Measurements from ENCODE around the gene ADD1.
"Not testable (repeated sequence)": the region's sequence is repeated elsewhere in the genome, so short reads cannot be mapped to it uniquely, and the experiment has no call there.

Gene ADD1

GRCh38 chr4:2944586-2945526 lies 101.2 kb downstream of the ADD1 start:
- DNase-seq (ENCODE audit: low read depth) = no peak

- not testable (repeated sequence) for DNase-seq (ENCODE audit: low read depth)
These were observed 102.3 kb downstream of the ADD1 start for GRCh38 chr4:2945619-2946604.

GRCh38 chr4:2946812-2947600 lies 103.4 kb downstream of the ADD1 start:
- DNase-seq (ENCODE audit: low read depth) = no peak

GRCh38 chr4:2947926-2948325 lies 104.3 kb downstream of the ADD1 start:
- DNase-seq (ENCODE audit: low read depth) = no peak

- no peak for DNase-seq (ENCODE audit: low read depth)
These were observed 105.5 kb downstream of the ADD1 start for GRCh38 chr4:2948895-2949781.

GRCh38 chr4:2949782-2950125 lies 106.1 kb downstream of the ADD1 start:
- DNase-seq (ENCODE audit: low read depth) = no peak

GRCh38 chr4:2950221-2950989 lies 106.8 kb downstream of the ADD1 start:
- DNase-seq (ENCODE audit: low read depth) = no peak

GRCh38 chr4:2953496-2953895 lies 109.9 kb downstream of the ADD1 start:
- no peak for DNase-seq (ENCODE audit: low read depth)

GRCh38 chr4:2954358-2955185 lies 110.9 kb downstream of the ADD1 start:
- peak; percentile 64 for DNase-seq (ENCODE audit: low read depth)

- DNase-seq (ENCODE audit: low read depth) = not testable (repeated sequence)
These were observed 111.8 kb downstream of the ADD1 start for GRCh38 chr4:2955186-2956044.

GRCh38 chr4:2958446-2958845 lies 114.8 kb downstream of the ADD1 start:
- no peak for DNase-seq (ENCODE audit: low read depth)

- not testable (repeated sequence) for DNase-seq (ENCODE audit: low read depth)
These were observed 116.8 kb downstream of the ADD1 start for GRCh38 chr4:2960450-2960849.

- no peak for DNase-seq (ENCODE audit: low read depth)
These were observed 117.8 kb downstream of the ADD1 start for GRCh38 chr4:2961421-2961810.

- peak; percentile 49 for DNase-seq (ENCODE audit: low read depth)
These were observed 118.3 kb downstream of the ADD1 start for GRCh38 chr4:2961811-2962441.

- no peak for DNase-seq (ENCODE audit: low read depth)
These were observed 119.0 kb downstream of the ADD1 start for GRCh38 chr4:2962614-2963174.

- peak; percentile 95 for DNase-seq (ENCODE audit: low read depth)
These were observed 119.7 kb downstream of the ADD1 start, which contains the start of the genes GRK4 and NOP14 for GRCh38 chr4:2963175-2963965. TSS of gene GRK4 (plus strand) at chr4:2963571. CDS start at chr4:2964071, 500 bp downstream. TSS of gene NOP14 (minus strand) at chr4:2963406. CDS start at chr4:2963319, 87 bp downstream.
